NK-92 (cell line): Measurements from ENCODE around the gene GPR146.

Experiments
- DNase-seq: peaks from one replicate; lab custom pipeline; 2025; ENCODE audit not compliant: unreplicated experiment; lab: John Stamatoyannopoulos, UW

GPR146 gene

GRCh38 chr7:1011297-1012003 lies 32.9 kb upstream of the GPR146 start:
- DNase-seq: no peak

DNA sequence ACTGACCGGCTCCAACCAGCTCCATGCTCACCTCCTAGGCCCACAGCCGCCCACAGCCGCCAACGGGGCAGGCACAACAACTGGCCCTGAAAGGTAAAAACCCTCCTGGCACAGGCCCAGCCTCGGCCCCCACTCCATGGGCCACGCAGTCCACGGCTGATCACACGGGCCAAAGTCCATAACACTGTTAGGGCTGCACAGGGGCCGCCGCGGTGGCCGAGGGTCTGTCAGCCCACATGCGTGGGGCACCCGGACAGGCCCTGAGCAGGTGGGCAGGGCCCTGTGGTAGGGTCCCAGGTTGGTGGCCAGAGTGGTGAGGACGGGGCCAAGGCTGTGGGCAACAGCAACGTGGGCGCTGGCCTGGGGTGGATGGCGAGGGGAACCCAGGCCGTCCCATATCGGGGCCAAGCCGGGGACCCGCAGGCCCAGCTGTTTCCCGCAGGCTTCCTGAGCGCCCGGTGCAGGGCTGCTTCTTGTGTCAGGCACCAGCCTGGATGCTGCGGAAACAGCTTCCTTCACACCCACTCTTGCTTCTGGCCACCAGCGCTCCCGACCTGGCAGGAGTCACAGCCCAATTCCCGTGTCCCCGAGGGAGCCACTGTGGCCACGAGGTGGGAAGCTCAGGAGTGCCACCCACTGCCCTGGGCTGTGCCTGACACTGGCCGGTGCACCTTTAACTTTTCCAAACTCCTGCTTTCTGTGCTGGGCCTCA lies 32.2 kb upstream of the GPR146 start:
- DNase-seq: no peak

GRCh38 chr7:1012716-1013095 lies 31.6 kb upstream of the GPR146 start:
- no peak for DNase-seq

DNA sequence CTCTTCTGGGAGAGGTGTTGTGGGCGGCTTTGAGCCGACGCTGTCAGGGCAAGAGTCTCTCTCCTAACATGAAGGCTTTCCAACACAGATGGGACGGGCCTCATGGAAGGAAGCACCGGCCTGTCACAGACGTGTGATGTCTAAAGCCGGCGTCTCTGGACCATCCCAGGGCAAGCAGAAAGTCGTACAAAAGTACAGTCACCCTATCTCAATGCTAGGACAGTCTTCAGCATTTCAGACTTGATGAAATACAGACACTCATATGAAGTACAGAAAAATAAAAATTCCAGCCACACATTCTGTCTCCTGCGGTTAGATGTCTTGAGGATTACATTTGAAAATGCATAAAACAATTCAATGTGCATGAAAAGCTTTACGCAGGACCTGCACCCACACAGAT lies 30.8 kb upstream of the GPR146 start:
- no peak for DNase-seq

DNA sequence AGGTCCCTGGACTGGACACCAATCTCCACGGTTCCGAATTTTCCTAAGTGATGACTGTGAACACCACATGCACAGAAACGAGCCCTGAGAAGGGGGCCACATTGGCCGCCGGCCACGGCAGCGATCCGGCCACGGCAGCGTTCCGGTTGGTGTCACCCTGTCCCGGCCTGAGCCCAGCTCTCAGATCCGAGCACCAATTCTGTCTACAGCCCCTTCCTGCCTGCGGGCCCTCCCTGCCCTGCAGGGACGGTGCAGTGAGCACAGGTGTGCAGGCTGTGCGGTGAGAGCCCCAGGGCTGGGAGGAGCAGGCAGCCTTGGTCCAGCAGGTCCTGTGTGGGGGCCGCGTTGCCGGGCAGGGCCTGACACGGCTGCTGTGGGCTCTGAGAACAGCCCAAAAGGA lies 29.7 kb upstream of the GPR146 start:
- no peak for DNase-seq

- no peak for DNase-seq
These were observed 28.9 kb upstream of the GPR146 start for GRCh38 chr7:1015196-1016121.

DNA sequence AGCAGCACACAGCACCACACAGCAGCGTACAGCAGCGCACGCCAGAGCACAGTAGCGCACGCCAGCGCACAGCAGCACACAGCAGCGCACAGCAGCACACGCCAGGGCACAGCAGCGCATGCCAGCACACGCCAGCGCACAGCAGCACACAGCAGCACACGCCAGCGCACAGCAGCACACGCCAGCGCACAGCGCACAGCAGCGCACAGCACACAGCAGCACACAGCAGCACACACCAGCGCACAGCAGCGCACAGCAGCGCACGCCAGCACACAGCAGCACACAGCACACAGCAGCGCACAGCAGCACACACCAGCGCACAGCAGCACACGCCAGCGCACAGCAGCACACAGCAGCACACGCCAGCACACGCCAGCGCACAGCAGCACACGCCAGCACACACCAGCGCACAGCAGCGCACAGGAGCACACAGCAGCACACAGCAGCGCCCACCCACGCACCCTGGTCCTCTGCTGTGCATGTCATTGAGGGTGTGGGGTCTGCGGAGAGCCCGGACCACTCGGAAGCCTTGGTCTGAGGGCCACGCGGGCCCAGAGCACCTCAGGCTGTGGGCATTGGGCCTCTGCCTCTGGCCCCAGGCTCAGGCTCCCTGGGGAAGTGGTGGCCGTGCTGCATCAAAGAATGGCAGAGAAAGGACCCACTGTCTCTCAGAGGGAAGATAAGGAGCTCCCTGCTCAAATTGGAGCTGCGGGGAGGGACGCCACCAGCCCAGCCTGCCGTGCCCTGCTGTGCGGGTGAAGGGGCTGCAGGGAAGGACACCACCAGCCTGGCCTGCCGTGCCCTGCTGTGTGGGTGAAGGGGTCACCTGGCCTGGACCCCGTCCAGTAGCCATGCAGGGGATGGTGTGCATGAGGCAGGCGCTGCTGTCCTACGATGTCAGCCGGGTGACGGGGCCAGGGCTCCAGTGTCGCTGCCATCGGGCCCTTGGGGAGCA lies 27.5 kb upstream of the GPR146 start:
- no peak for DNase-seq

GRCh38 chr7:1017586-1018333 lies 26.6 kb upstream of the GPR146 start:
- DNase-seq: no peak

- DNase-seq: no peak
These were observed 26.0 kb upstream of the GPR146 start for GRCh38 chr7:1018334-1018695.

DNA sequence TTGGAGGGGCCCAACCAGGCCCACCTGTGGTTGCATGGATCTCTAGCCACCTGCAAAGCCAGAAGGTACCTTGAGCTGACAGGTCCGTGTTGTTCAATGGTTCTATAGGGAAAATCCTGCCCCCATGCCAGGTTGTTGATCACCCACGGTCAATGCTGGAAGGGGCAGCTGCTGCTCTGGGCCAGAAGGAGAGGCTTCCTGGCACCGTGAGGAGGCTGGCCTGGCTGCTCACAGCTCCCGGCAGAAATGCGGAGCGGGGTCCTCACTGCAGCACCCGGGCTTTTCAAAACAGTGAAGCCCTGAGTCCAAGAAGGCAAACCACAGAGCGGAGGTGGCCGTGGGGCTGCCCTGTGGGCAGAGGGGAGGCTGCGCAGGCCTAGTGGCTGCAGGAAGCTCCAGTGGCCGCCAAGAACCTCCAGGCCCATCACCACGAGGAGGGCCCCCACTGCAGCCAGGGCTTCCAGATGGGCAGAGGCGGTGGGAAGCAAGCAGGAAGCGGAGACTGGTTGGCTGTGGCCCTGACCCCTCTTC lies 25.0 kb upstream of the GPR146 start:
- DNase-seq: no peak

DNA sequence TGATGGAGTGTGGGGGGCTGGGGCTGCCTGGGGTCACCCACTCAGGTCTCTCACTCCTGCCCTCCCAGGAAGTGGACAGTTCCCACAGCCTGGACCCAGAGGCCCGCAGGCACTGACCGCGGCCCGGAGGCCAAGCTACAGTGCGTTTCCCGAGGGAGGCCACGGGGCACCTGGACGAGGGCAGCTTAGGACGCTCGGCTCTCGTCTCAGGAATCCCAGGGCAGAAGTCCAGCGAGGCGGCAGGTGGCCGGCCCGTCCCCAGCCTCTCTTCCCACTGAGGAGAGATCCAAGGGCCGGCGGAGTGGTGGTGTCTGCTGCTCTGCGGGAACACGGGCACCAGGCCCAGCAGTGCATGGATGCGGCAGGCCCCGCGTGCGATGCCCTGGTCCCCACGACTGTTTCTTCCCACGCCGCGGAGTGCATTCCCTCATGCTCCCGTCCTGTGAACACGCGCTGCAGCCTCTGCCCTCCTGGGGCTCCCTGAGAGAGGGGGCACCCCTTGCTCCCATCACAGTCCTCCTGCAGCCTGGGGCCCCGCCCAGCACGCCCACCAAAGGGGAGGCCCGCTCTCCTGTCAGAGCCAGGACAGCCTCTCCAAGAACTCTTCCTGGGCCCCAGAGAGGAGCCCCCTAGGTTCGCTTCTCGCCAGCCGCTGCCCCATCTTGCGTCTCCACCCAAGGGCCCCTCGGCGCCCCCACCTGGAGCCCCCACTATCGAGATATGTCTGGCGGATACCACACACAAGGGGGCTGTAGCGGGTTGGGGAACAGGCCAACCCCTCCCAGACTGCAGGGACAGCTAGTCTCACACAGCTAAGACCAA lies 24.3 kb upstream of the GPR146 start:
- DNase-seq: no peak

DNA sequence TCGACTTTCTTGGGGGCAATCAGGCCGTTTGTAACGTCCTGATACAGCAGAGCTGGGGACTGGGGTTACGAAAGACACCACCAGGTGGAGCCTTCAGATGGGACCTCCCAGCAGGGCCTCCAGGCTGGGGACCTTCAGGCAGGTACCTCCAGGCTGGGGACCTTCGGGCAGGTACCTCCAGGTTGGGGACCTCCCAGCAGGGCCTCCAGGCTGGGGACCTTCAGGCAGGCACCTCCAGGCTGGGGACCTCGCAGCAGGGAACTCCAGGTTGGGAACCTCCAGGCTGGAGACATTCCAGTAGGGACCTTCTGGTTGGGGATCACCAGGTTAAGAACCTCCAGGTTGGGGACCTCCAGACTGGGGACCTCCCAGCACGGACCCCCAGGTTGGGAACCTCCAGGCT lies 23.5 kb upstream of the GPR146 start:
- DNase-seq: no peak

- DNase-seq: no peak
These were observed 23.0 kb upstream of the GPR146 start for GRCh38 chr7:1021366-1021765.

GRCh38 chr7:1021931-1022330 lies 22.4 kb upstream of the GPR146 start:
- no peak for DNase-seq

- DNase-seq: no peak
These were observed 22.0 kb upstream of the GPR146 start for GRCh38 chr7:1022356-1022755.

DNA sequence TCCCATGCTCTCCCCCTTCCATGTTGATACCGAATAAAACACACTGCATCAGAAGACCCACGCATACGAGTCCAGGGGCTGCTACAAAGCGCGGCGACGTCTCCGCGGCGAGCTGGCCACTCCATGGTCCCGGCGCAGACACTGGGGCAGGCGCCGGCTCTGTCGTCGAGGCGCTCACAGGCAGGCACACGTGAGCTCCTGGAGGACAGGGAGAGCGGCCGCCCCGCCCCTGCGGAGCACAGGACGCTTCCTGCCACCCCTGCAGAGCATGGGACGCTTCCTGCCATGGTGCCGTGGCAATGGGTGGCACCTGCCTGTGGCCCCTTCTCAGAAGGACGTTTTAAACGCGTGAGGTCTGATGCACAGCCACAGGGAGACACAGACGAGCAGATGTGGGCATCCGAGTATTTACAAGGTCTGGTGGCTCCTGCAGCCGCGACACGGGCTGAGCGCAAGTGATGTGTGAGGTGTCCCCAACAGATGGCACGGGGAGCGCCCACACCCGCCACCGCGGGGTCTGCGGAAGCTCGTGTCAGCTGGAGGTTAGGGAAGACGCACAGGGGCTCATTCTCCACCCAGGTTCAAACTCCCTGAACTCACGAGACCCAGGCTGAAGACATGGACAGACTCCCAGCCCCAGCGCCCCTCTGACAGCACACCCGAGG lies 21.4 kb upstream of the GPR146 start:
- DNase-seq: no peak

GRCh38 chr7:1024331-1024841 lies 20.0 kb upstream of the GPR146 start:
- DNase-seq: no peak
